ENCODE data around the gene CD72. TPM values are rescaled to one million over a fixed set of nuclear protein-coding genes. Genes with fewer than 3 reads are reported as not detected.

CD72 gene
- total RNA-seq, 1 experiment from 2014 or later = 0.15 TPM

GRCh38 chr9:35666045-35666444 lies 47.8 kb upstream of the CD72 start:
- no peak overlapping the region for H3K4me3 ChIP-seq (ENCODE audit: low read length)
- TF ChIP-seq EZH2phosphoT487 (IDR thresholded peaks at IDR 0.05; ENCODE audit: borderline replicate concordance, low read length) = no peak
- no peak for TF ChIP-seq CTCF (conservative IDR thresholded peaks at IDR 0.05; ENCODE audit: low read depth, low read length)
- TF ChIP-seq EZH2 (IDR thresholded peaks at IDR 0.05; ENCODE audit: low read length, unreplicated experiment) = no peak
- ChIA-PET POLR2A (ENCODE audit: unreplicated experiment) (no interaction called here), CTCF (no interaction called here)
- no TSS peak for BruUV-seq (replicated peaks)
- H3K79me2 ChIP-seq (ENCODE audit: low read length) = peaks cover 16% of the 10 kb centered on the region
- H3K36me3 ChIP-seq (ENCODE audit: low read depth, low read length) = peaks cover 9% of the 10 kb centered on the region
- intact Hi-C loops (cut with micrococcal nuclease) = no loop called here
- no peaks in the 10 kb centered on the region for H3K9me3 ChIP-seq (ENCODE audit: low read length)
- no peak for ATAC-seq
- no peaks in the 10 kb centered on the region for H3K27me3 ChIP-seq (ENCODE audit: low read length)
- H3F3A ChIP-seq (ENCODE audit: low read length, unreplicated experiment) = no peaks in the 10 kb centered on the region
- H3K4me2 ChIP-seq (ENCODE audit: low read length) = no peak overlapping the region
- peaks cover 35% of the 10 kb centered on the region for H3K4me1 ChIP-seq (ENCODE audit: insufficient read depth, low read length)
- no peak overlapping the region for H3K9ac ChIP-seq (ENCODE audit: low read length)
- no peak overlapping the region for H3K27ac ChIP-seq (ENCODE audit: low read length)
- no peak for DNase-seq
- no peaks in the 10 kb centered on the region for H4K20me1 ChIP-seq (ENCODE audit: low read length)
- no peaks in the 10 kb centered on the region for H3K9me2 ChIP-seq (replicated peaks; ENCODE audit: low read length)
- H2AFZ ChIP-seq (ENCODE audit: low read length) = no peak overlapping the region

- H3K9ac ChIP-seq (ENCODE audit: low read length) = peak overlapping the region; percentile 73
- intact Hi-C loops (cut with micrococcal nuclease) = no loop called here
- no peak for DNase-seq
- no peak for ATAC-seq
- H3F3A ChIP-seq (ENCODE audit: low read length, unreplicated experiment) = no peaks in the 10 kb centered on the region
- H2AFZ ChIP-seq (ENCODE audit: low read length) = peak overlapping the region; percentile 91
- CTCF ChIA-PET = interaction anchor here (1.7 kb wide), 1 partner anchor 63 kb away, joined by 6 read pairs; no protein-coding TSS in a partner anchor
- peak overlapping the region; percentile 97 for H3K4me2 ChIP-seq (ENCODE audit: low read length)
- peaks cover 15% of the 10 kb centered on the region for H3K36me3 ChIP-seq (ENCODE audit: low read depth, low read length)
- BruUV-seq (replicated peaks) = no TSS peak
- POLR2A ChIA-PET (ENCODE audit: unreplicated experiment) = no interaction called here
- H3K4me3 ChIP-seq (ENCODE audit: low read length) = peak overlapping the region; percentile 67
- H3K9me3 ChIP-seq (ENCODE audit: low read length) = no peaks in the 10 kb centered on the region
- H3K79me2 ChIP-seq (ENCODE audit: low read length) = peaks cover 22% of the 10 kb centered on the region
- H3K27ac ChIP-seq (ENCODE audit: low read length) = peak overlapping the region; percentile 57; the same call in 1 of the 2 replicates
- H4K20me1 ChIP-seq (ENCODE audit: low read length) = no peaks in the 10 kb centered on the region
- H3K4me1 ChIP-seq (ENCODE audit: insufficient read depth, low read length) = peaks cover 37% of the 10 kb centered on the region
- no peaks in the 10 kb centered on the region for H3K9me2 ChIP-seq (replicated peaks; ENCODE audit: low read length)
- H3K27me3 ChIP-seq (ENCODE audit: low read length) = no peaks in the 10 kb centered on the region
- no peak for TF ChIP-seq CTCF (conservative IDR thresholded peaks at IDR 0.05; ENCODE audit: low read depth, low read length)
- TF ChIP-seq EZH2 (IDR thresholded peaks at IDR 0.05; ENCODE audit: low read length, unreplicated experiment) = no peak
- no peak for TF ChIP-seq EZH2phosphoT487 (IDR thresholded peaks at IDR 0.05; ENCODE audit: borderline replicate concordance, low read length)
Observed at GRCh38 chr9:35665471-35665818, 47.2 kb upstream of the CD72 start.

GRCh38 chr9:35664531-35665470 lies 46.6 kb upstream of the CD72 start, which contains the start of gene ARHGEF39:
TSS of gene ARHGEF39 (minus strand) at chr9:35665195. CDS start at chr9:35665169, 26 bp downstream.
- Histone ChIP-seq H3F3A (ENCODE audit: low read length, unreplicated experiment) (no peaks in the 10 kb centered on the region), H3K27me3 (ENCODE audit: low read length) (no peaks in the 10 kb centered on the region), H3K9me3 (ENCODE audit: low read length) (no peaks in the 10 kb centered on the region), H3K4me3 (ENCODE audit: low read length) (peak within 1 kb of the TSS; percentile 67), H3K4me1 (ENCODE audit: insufficient read depth, low read length) (peaks cover 44% of the 10 kb centered on the region), H3K36me3 (ENCODE audit: low read depth, low read length) (peaks cover 20% of the 10 kb centered on the region), H4K20me1 (ENCODE audit: low read length) (no peaks in the 10 kb centered on the region), H3K9me2 (replicated peaks; ENCODE audit: low read length) (no peaks in the 10 kb centered on the region), H3K79me2 (ENCODE audit: low read length) (peaks cover 28% of the 10 kb centered on the region), H2AFZ (ENCODE audit: low read length) (peak within 1 kb of the TSS; percentile 91), H3K9ac (ENCODE audit: low read length) (peak within 1 kb of the TSS; percentile 73), H3K27ac (ENCODE audit: low read length) (peak within 1 kb of the TSS; percentile 57), H3K4me2 (ENCODE audit: low read length) (peak within 1 kb of the TSS; percentile 97)
- intact Hi-C loops (cut with micrococcal nuclease) = no loop called here
- ATAC-seq (peak; percentile 78), DNase-seq (peak; percentile 81)
- BruUV-seq (replicated peaks) = TSS peak; percentile 60
- TF ChIP-seq CTCF (conservative IDR thresholded peaks at IDR 0.05; ENCODE audit: low read depth, low read length) (peak; percentile 51; the same call in 1 of the 2 replicates), EZH2 (IDR thresholded peaks at IDR 0.05; ENCODE audit: low read length, unreplicated experiment) (no peak), EZH2phosphoT487 (IDR thresholded peaks at IDR 0.05; ENCODE audit: borderline replicate concordance, low read length) (no peak)
- ChIA-PET POLR2A (ENCODE audit: unreplicated experiment) (interaction anchor here (0.6 kb wide), 1 partner anchor 66 kb away, joined by 5 read pairs; no protein-coding TSS in a partner anchor), CTCF (interaction anchor here (0.5 to 1.7 kb wide), 3 partner anchors 17 to 63 kb away, joined by 5 to 9 read pairs (median 6); no protein-coding TSS in a partner anchor)

Data from PC-3 (cell line).